Heart left ventricle (tissue), 16 donors: Measurements from ENCODE around the gene PARD3B. TPM values are rescaled to one million over a fixed set of nuclear protein-coding genes. Genes with fewer than 3 reads are reported as not detected.

ENCODE experiments used
- ATAC-seq, 4 donors: fragments of 200-7000 bp; cut with Tn5 transposase; one replicate each; pipeline ENCODE4 v1.9.1; 2020 to 2022; ENCODE audit warnings: moderate library complexity in 4 of 4, mild to moderate bottlenecking in 3 of 4, moderate number of reproducible peaks in 1 of 4
- DNase-seq, 5 donors: peaks; one replicate each; pipeline ENCODE4 v3.0.0-alpha.2; 2020
- H3K27ac ChIP-seq, 12 donors: fragments of 200-600 bp; sonication (generic) in 4 of 12; one replicate each; pipeline versions ENCODE4 v1.5.0 to v1.8.0; 2016 to 2022; ENCODE audit warnings: mild to moderate bottlenecking in 2 of 12
- H3K27me3 ChIP-seq, 9 donors: fragments of 200-600 bp; sonication (generic) in 2 of 9; one replicate each; pipeline versions ENCODE4 v1.5.1 to v1.8.0; 2016 to 2022; ENCODE audit warnings: mild to moderate bottlenecking in 3 of 9
- H3K36me3 ChIP-seq, 9 donors: fragments of 200-600 bp; sonication (generic) in 2 of 9; one replicate each; pipeline versions ENCODE4 v1.5.0 to v1.8.0; 2018 to 2022; ENCODE audit warnings: mild to moderate bottlenecking in 2 of 9
- H3K4me1 ChIP-seq, 12 donors: fragments of 200-600 bp; sonication (generic) in 4 of 12; one replicate each; pipeline versions ENCODE4 v1.5.0 to v1.8.0; 2016 to 2022; ENCODE audit warnings: mild to moderate bottlenecking in 3 of 12
- H3K4me3 ChIP-seq, 12 donors: fragments of 200-600 bp; sonication (generic) in 4 of 12; one replicate each; pipeline versions ENCODE4 v1.5.0 to v1.8.0; 2017 to 2022; ENCODE audit warnings: mild to moderate bottlenecking in 9 of 12, moderate library complexity in 4 of 12
- H3K9me3 ChIP-seq, 12 donors: fragments of 200-600 bp; sonication (generic) in 4 of 12; one replicate each; pipeline versions ENCODE4 v1.5.0 to v1.8.0; 2016 to 2022; ENCODE audit warnings: mild to moderate bottlenecking in 1 of 12
- POLR2A ChIP-seq, 2 donors: fragments of 450-650 bp; IDR thresholded peaks; one replicate each; pipeline ENCODE4 v1.6.1; 2017; ENCODE audit warnings: antibody characterized with exemption in 2 of 2, mild to moderate bottlenecking in 2 of 2, moderate library complexity in 2 of 2
- WGBS, 4 donors: extraction: QIAGEN DNeasy Blood & Tissue Kit in 2 of 4; methylation state at CpG; one replicate each; pipeline versions ENCODE4 v1.1.5 to v1.1.7; 2013 to 2018; 5-methylcytosine and 5-hydroxymethylcytosine counted together
- intact Hi-C, 10 donors: fragments of 100-400 bp; cut with DNase I; formaldehyde crosslinking; loops; one replicate each; pipeline versions ENCODE4 v1.11.1 to v1.14.2; 2022
- polyA plus RNA-seq, 2 donors: library from polyadenylated mRNA; stranded (reverse); fragments of 200-250 nt; gene quantifications; one replicate each; pipeline ENCODE4 v1.2.3, GENCODE V29; 2013
- total RNA-seq, 9 donors: library from RNA; depleted of rRNA in 2 of 9; stranded (reverse); fragments of >200 nt in 2 of 9; fragmentation: NEBNext Ultra II Directional in 3 of 9; extraction: Animal tissue kit (Norgen Biotek cat#: 25700) in 3 of 9; gene quantifications; one replicate each; pipeline versions ENCODE4 v1.1.0 to v1.2.4, GENCODE V29; 2016 to 2023
- TF ChIP-seq, protein P1 (sequence below), 12 donors: fragments of 200-600 bp; sonication (generic) in 4 of 12; IDR thresholded peaks; one replicate each; pipeline versions ENCODE4 v1.5.0 to v1.8.0; 2018 to 2022; ENCODE audit warnings: antibody characterized with exemption in 12 of 12, mild to moderate bottlenecking in 5 of 12
- donor health status: ischemic (EF 13 %, LVEDD 7.1; RV severe dilation, severe dysfunction).
- donor health status: healthy with polysubstance abuse.
- donor health status: DM: no; HTN: yes; CAD: no.
- donor health status: DM: no; HTN: no; CAD: no.
- donor health status: ischemic (EF 25% LVEDD 6.9; RV normal size, moderate dysfunction).
- donor health status: ischemic (EF 25% LVEDD 5.7; RV mildly dilated, moderate dysfunction).
- donor health status: healthy.
- donor health status: DM: yes; HTN: yes; CAD: no.
- donor health status: ischemic (EF 35%, LVEDD 5.7; RV mildly dilated, moderate dysfunction).
- donor health status: nonischemic (EF 11% LVEDD 7.7; RV severe dilation, severe dysfunction).
- donor health status: DM: yes; HTN: yes; CAD: no.
- donor health status: PGD.
- donor health status: ischemic (EF 29% LVEDD 5.4; RV normal size, mild dysfunction).
- donor health status: nonischemic (EF 23%, LVEDD 6.1; RV moderate dilation, normal function).

Gene PARD3B
- total and polyA plus RNA-seq, 11 donors = 0.71 to 15.1 (median 6.2) TPM

DNA sequence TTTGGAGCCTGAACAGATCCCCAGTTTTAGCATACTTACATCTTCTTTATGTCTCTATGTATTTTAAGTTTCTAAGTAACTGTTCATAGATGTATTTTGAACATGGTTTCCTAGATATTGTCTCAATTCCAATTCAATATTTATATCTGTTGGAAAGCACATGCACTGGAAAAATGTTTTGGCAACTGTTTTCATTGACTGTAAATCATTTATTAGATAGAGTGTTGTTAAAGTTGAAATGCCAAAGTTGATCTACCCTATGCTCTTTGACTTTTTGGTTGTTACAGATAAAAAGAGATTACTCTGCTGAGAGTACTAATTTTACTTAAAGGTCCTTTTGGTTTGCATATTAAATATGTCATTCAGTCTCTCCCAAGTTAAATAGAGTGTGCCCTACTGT is 792.0 kb downstream of the PARD3B start:
- H3K4me1 ChIP-seq = no peaks in the 10 kb centered on the region
- DNase-seq = no peak
- intact Hi-C loops = no loop called here
- no peak for ATAC-seq
- no peak overlapping the region for H3K27ac ChIP-seq
- no peaks in the 10 kb centered on the region for H3K36me3 ChIP-seq
- H3K9me3 ChIP-seq = no peaks in the 10 kb centered on the region
- H3K27me3 ChIP-seq = no peaks in the 10 kb centered on the region
- no peak for TF ChIP-seq POLR2A (IDR thresholded peaks at IDR 0.05)
- TF ChIP-seq, protein P1, sequence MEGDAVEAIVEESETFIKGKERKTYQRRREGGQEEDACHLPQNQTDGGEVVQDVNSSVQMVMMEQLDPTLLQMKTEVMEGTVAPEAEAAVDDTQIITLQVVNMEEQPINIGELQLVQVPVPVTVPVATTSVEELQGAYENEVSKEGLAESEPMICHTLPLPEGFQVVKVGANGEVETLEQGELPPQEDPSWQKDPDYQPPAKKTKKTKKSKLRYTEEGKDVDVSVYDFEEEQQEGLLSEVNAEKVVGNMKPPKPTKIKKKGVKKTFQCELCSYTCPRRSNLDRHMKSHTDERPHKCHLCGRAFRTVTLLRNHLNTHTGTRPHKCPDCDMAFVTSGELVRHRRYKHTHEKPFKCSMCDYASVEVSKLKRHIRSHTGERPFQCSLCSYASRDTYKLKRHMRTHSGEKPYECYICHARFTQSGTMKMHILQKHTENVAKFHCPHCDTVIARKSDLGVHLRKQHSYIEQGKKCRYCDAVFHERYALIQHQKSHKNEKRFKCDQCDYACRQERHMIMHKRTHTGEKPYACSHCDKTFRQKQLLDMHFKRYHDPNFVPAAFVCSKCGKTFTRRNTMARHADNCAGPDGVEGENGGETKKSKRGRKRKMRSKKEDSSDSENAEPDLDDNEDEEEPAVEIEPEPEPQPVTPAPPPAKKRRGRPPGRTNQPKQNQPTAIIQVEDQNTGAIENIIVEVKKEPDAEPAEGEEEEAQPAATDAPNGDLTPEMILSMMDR (IDR thresholded peaks at IDR 0.05) = no peak
- H3K4me3 ChIP-seq = no peak overlapping the region

DNA sequence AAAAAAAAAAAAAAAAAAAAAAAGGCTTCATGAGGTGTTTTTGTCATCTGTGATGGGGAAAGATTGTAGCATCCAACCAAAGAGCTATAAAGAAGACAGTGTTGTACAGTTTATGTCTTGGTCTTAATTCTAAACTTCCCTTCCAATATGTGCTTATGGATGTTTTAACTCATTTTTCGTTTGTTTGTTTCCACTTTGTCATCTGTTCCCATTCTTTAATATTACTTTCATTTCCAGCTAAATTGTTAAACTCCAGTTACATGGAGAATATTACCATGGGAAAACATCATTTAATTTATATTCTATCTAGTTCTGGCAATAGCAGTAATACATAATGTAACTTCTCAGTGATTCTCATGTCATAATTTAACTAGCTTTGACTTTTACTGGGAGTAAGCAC is 792.9 kb downstream of the PARD3B start:
- ATAC-seq (no peak), DNase-seq (no peak)
- no peaks in the 10 kb centered on the region for H3K4me1 ChIP-seq
- H3K27me3 ChIP-seq = no peaks in the 10 kb centered on the region
- intact Hi-C loops = no loop called here
- no peaks in the 10 kb centered on the region for H3K36me3 ChIP-seq
- no peak overlapping the region for H3K27ac ChIP-seq
- WGBS, 4 donors = 87 to 94% (median 91%) methylated on average over 1 of the region's 1 CpG
- H3K4me3 ChIP-seq = no peak overlapping the region
- H3K9me3 ChIP-seq = no peaks in the 10 kb centered on the region
- TF ChIP-seq POLR2A (IDR thresholded peaks at IDR 0.05) = no peak
- TF ChIP-seq, protein P1 (IDR thresholded peaks at IDR 0.05) = no peak

DNA sequence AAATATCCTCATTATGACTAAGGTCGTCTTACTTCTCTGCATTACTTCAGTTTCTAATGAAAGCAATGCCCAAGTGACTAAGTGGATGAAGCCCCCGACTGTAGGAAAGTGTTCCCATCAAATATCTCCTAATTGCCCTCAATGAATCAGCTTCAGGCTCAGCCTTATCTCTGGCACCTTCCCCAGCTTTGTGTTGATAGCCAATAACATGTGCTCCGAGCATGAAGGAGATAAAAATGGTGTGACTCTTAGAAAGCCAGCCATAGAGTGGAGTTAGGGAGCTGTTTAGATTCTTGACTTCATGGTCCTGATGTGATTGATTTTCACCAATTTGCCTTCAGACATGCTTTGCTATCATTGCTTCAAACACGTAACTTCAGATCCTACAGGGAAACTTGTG is 797.8 kb downstream of the PARD3B start:
- 56 to 66% (median 60%) methylated on average over 4 of the region's 4 CpGs for WGBS, 4 donors
- intact Hi-C loops = no loop called here
- Histone ChIP-seq H3K27ac (no peak overlapping the region), H3K27me3 (no peaks in the 10 kb centered on the region), H3K36me3 (no peaks in the 10 kb centered on the region), H3K4me1 (no peaks in the 10 kb centered on the region), H3K4me3 (no peak overlapping the region), H3K9me3 (no peaks in the 10 kb centered on the region)
- TF ChIP-seq POLR2A (IDR thresholded peaks at IDR 0.05) = no peak
- TF ChIP-seq, protein P1 (IDR thresholded peaks at IDR 0.05) = no peak
- ATAC-seq (no peak), DNase-seq (no peak)

DNA sequence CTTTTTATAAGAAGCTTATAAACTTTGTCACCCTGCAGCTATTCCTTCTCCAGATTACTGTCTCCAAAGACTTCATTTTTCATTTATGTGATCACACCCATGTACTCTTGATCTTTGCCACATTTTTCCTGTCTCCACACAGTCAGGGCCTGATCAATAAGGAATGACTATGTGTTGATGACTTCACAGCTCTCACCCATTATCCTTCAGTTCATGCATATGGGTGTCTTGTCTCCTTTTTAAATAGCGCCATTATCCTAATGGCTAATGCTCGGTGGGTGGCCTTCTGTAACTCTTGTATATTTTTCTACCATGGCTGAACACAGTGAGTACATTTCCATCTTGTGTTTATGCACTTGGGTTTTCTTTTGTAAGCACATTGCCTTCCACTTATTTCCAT is 801.4 kb downstream of the PARD3B start:
- ATAC-seq (no peak), DNase-seq (no peak)
- 95 to 99% (median 98%) methylated on average over 2 of the region's 2 CpGs for WGBS, 4 donors
- Histone ChIP-seq H3K27ac (no peak overlapping the region), H3K4me3 (no peak overlapping the region), H3K9me3 (no peaks in the 10 kb centered on the region), H3K27me3 (no peaks in the 10 kb centered on the region), H3K36me3 (no peaks in the 10 kb centered on the region), H3K4me1 (no peaks in the 10 kb centered on the region)
- TF ChIP-seq POLR2A (IDR thresholded peaks at IDR 0.05) = no peak
- TF ChIP-seq, protein P1 (IDR thresholded peaks at IDR 0.05) = no peak
- intact Hi-C loops = no loop called here
